ENCODE results near the gene CDH23.

GRCh38 chr10:71533936-71534335, 137.2 kb downstream of the CDH23 start:
- no peak for TF ChIP-seq POLR2A (IDR thresholded peaks at IDR 0.05; ENCODE audit: low read length)
- TF ChIP-seq GATA1 (IDR thresholded peaks at IDR 0.05; ENCODE audit: low read depth, low read length), result no peak

Data from erythroblast (primary cell).